Measurements from ENCODE around the gene TSPAN8.
A peak's percentile ranks its signal among the peaks of the same experiment; 100 is the strongest.

The TSPAN8 gene

GRCh38 chr12:71195338-71195896 lies 37.6 kb upstream of the TSPAN8 start:
- no CpG with 5 or more reads among the region's 5 CpGs for WGBS (ENCODE audit: extremely low coverage, insufficient coverage, insufficient read length)
- Histone ChIP-seq H2AFZ (ENCODE audit: insufficient read depth, low read length, poor library complexity) (no peak overlapping the region), H3K27ac (ENCODE audit: low read depth, low read length) (no peak overlapping the region)

GRCh38 chr12:71194657-71195056 lies 36.9 kb upstream of the TSPAN8 start:
- no peak overlapping the region for H3K27ac ChIP-seq (ENCODE audit: low read depth, low read length)
- no peak overlapping the region for H3K23ac ChIP-seq (ENCODE audit: low read length)
- H3K9me3 ChIP-seq (ENCODE audit: insufficient read depth, low read depth, low read length): no peaks in the 10 kb centered on the region
- H3K79me2 ChIP-seq (ENCODE audit: control insufficient read depth, insufficient read depth, low read length, poor library complexity): no peaks in the 10 kb centered on the region
- peaks cover 0 to 2% of the 10 kb centered on the region in 2 experiments for H3K4me1 ChIP-seq (ENCODE audit: control insufficient read depth in 1 of 2, insufficient read depth in 2 of 2, low read length in 2 of 2)
- H3K4me3 ChIP-seq (ENCODE audit: low read depth, low read length): no peak overlapping the region
- no peak overlapping the region for H3K4ac ChIP-seq (ENCODE audit: low read depth, low read length)
- no peak overlapping the region for H2BK12ac ChIP-seq (ENCODE audit: low read length)
- no peak overlapping the region for H4K91ac ChIP-seq (ENCODE audit: low read depth, low read length)
- H3K9ac ChIP-seq (ENCODE audit: low read length): no peak overlapping the region
- no peaks in the 10 kb centered on the region for H3K27me3 ChIP-seq (ENCODE audit: insufficient read depth, low read length)
- H2BK120ac ChIP-seq (ENCODE audit: insufficient read depth, low read length, poor library complexity): no peak overlapping the region
- H4K12ac ChIP-seq (ENCODE audit: low read depth, low read length): no peak overlapping the region
- H3K79me1 ChIP-seq (ENCODE audit: low read length): no peaks in the 10 kb centered on the region
- no peak overlapping the region for H2AFZ ChIP-seq (ENCODE audit: insufficient read depth, low read length, poor library complexity)
- H2AK5ac ChIP-seq (ENCODE audit: low read length): no peak overlapping the region
- no peak overlapping the region for H3K4me2 ChIP-seq (ENCODE audit: low read length)
- no CpG with 5 or more reads among the region's 2 CpGs for WGBS (ENCODE audit: extremely low coverage, insufficient coverage, insufficient read length)
- no peak overlapping the region for H2BK5ac ChIP-seq (ENCODE audit: low read depth, low read length, poor library complexity)
- H3K14ac ChIP-seq (ENCODE audit: low read length): no peak overlapping the region
- H3K36me3 ChIP-seq (ENCODE audit: control insufficient read depth in 1 of 2, insufficient read depth in 2 of 2, low read length in 2 of 2): no peaks in the 10 kb centered on the region
- no peak overlapping the region for H3K18ac ChIP-seq (ENCODE audit: low read length)
- no peak for DNase-seq
- H4K8ac ChIP-seq (ENCODE audit: low read depth, low read length): no peak overlapping the region

More at GRCh38 chr12:71195338-71195896, 37.6 kb upstream of the TSPAN8 start:
- Histone ChIP-seq H3K36me3 (ENCODE audit: control insufficient read depth in 1 of 2, insufficient read depth in 2 of 2, low read length in 2 of 2) (no peaks in the 10 kb centered on the region), H4K12ac (ENCODE audit: low read depth, low read length) (no peak overlapping the region), H3K18ac (ENCODE audit: low read length) (no peak overlapping the region), H3K4ac (ENCODE audit: low read depth, low read length) (no peak overlapping the region), H3K79me2 (ENCODE audit: control insufficient read depth, insufficient read depth, low read length, poor library complexity) (no peaks in the 10 kb centered on the region), H2BK120ac (ENCODE audit: insufficient read depth, low read length, poor library complexity) (no peak overlapping the region), H3K79me1 (ENCODE audit: low read length) (no peaks in the 10 kb centered on the region), H3K27me3 (ENCODE audit: insufficient read depth, low read length) (no peaks in the 10 kb centered on the region), H3K4me1 (ENCODE audit: control insufficient read depth in 1 of 2, insufficient read depth in 2 of 2, low read length in 2 of 2) (peaks cover 0 to 2% of the 10 kb centered on the region in 2 experiments), H4K8ac (ENCODE audit: low read depth, low read length) (no peak overlapping the region), H3K14ac (ENCODE audit: low read length) (no peak overlapping the region), H3K23ac (ENCODE audit: low read length) (no peak overlapping the region), H4K91ac (ENCODE audit: low read depth, low read length) (no peak overlapping the region), H3K9me3 (ENCODE audit: insufficient read depth, low read depth, low read length) (no peaks in the 10 kb centered on the region), H3K9ac (ENCODE audit: low read length) (no peak overlapping the region), H2BK12ac (ENCODE audit: low read length) (no peak overlapping the region), H3K4me3 (ENCODE audit: low read depth, low read length) (no peak overlapping the region), H3K4me2 (ENCODE audit: low read length) (peak overlapping the region; percentile 28), H2BK5ac (ENCODE audit: low read depth, low read length, poor library complexity) (no peak overlapping the region), H2AK5ac (ENCODE audit: low read length) (no peak overlapping the region)
- no peak for DNase-seq

GRCh38 chr12:71193041-71193440 lies 35.2 kb upstream of the TSPAN8 start:
- Histone ChIP-seq H4K91ac (ENCODE audit: low read depth, low read length) (no peak overlapping the region), H3K79me1 (ENCODE audit: low read length) (no peaks in the 10 kb centered on the region), H2BK120ac (ENCODE audit: insufficient read depth, low read length, poor library complexity) (no peak overlapping the region), H2AK5ac (ENCODE audit: low read length) (no peak overlapping the region), H2BK12ac (ENCODE audit: low read length) (no peak overlapping the region), H3K27me3 (ENCODE audit: insufficient read depth, low read length) (no peaks in the 10 kb centered on the region), H3K27ac (ENCODE audit: low read depth, low read length) (no peak overlapping the region), H3K14ac (ENCODE audit: low read length) (no peak overlapping the region), H3K18ac (ENCODE audit: low read length) (no peak overlapping the region), H3K36me3 (ENCODE audit: control insufficient read depth in 1 of 2, insufficient read depth in 2 of 2, low read length in 2 of 2) (no peaks in the 10 kb centered on the region), H2BK5ac (ENCODE audit: low read depth, low read length, poor library complexity) (no peak overlapping the region), H3K23ac (ENCODE audit: low read length) (no peak overlapping the region), H3K79me2 (ENCODE audit: control insufficient read depth, insufficient read depth, low read length, poor library complexity) (no peaks in the 10 kb centered on the region), H3K4me3 (ENCODE audit: low read depth, low read length) (no peak overlapping the region), H3K4me1 (ENCODE audit: control insufficient read depth in 1 of 2, insufficient read depth in 2 of 2, low read length in 2 of 2) (peaks cover 0 to 2% of the 10 kb centered on the region in 2 experiments), H3K9me3 (ENCODE audit: insufficient read depth, low read depth, low read length) (no peaks in the 10 kb centered on the region), H3K4me2 (ENCODE audit: low read length) (no peak overlapping the region), H3K4ac (ENCODE audit: low read depth, low read length) (no peak overlapping the region), H3K9ac (ENCODE audit: low read length) (no peak overlapping the region), H4K12ac (ENCODE audit: low read depth, low read length) (no peak overlapping the region), H2AFZ (ENCODE audit: insufficient read depth, low read length, poor library complexity) (no peak overlapping the region), H4K8ac (ENCODE audit: low read depth, low read length) (no peak overlapping the region)
- no CpG with 5 or more reads among the region's 1 CpG for WGBS (ENCODE audit: extremely low coverage, insufficient coverage, insufficient read length)
- no peak for DNase-seq

GRCh38 chr12:71191509-71192196 lies 33.9 kb upstream of the TSPAN8 start:
- H3K27me3 ChIP-seq (ENCODE audit: insufficient read depth, low read length): no peaks in the 10 kb centered on the region
- H2BK5ac ChIP-seq (ENCODE audit: low read depth, low read length, poor library complexity): no peak overlapping the region
- no peak overlapping the region for H2AFZ ChIP-seq (ENCODE audit: insufficient read depth, low read length, poor library complexity)
- no peaks in the 10 kb centered on the region for H3K79me2 ChIP-seq (ENCODE audit: control insufficient read depth, insufficient read depth, low read length, poor library complexity)
- no peak overlapping the region for H3K4me2 ChIP-seq (ENCODE audit: low read length)
- no peaks in the 10 kb centered on the region for H3K9me3 ChIP-seq (ENCODE audit: insufficient read depth, low read depth, low read length)
- H3K4me3 ChIP-seq (ENCODE audit: low read depth, low read length): no peak overlapping the region
- H3K9ac ChIP-seq (ENCODE audit: low read length): no peak overlapping the region
- H3K27ac ChIP-seq (ENCODE audit: low read depth, low read length): no peak overlapping the region
- no peak overlapping the region for H2BK120ac ChIP-seq (ENCODE audit: insufficient read depth, low read length, poor library complexity)
- no peak overlapping the region for H2AK5ac ChIP-seq (ENCODE audit: low read length)
- no peaks in the 10 kb centered on the region for H3K36me3 ChIP-seq (ENCODE audit: control insufficient read depth in 1 of 2, insufficient read depth in 2 of 2, low read length in 2 of 2)
- peaks cover 0 to 2% of the 10 kb centered on the region in 2 experiments for H3K4me1 ChIP-seq (ENCODE audit: control insufficient read depth in 1 of 2, insufficient read depth in 2 of 2, low read length in 2 of 2)
- DNase-seq: no peak
- H3K4ac ChIP-seq (ENCODE audit: low read depth, low read length): no peak overlapping the region
- no peak overlapping the region for H2BK12ac ChIP-seq (ENCODE audit: low read length)
- H3K23ac ChIP-seq (ENCODE audit: low read length): no peak overlapping the region
- no peak overlapping the region for H3K18ac ChIP-seq (ENCODE audit: low read length)
- no peak overlapping the region for H4K8ac ChIP-seq (ENCODE audit: low read depth, low read length)
- no peak overlapping the region for H4K91ac ChIP-seq (ENCODE audit: low read depth, low read length)
- no peak overlapping the region for H3K14ac ChIP-seq (ENCODE audit: low read length)
- no peak overlapping the region for H4K12ac ChIP-seq (ENCODE audit: low read depth, low read length)
- no peaks in the 10 kb centered on the region for H3K79me1 ChIP-seq (ENCODE audit: low read length)
- no CpG with 5 or more reads among the region's 5 CpGs for WGBS (ENCODE audit: extremely low coverage, insufficient coverage, insufficient read length)

Measured in trophoblast cell (in vitro differentiated cells and primary cell).